Effector memory CD4-positive, alpha-beta T cell (primary cell): ENCODE data around the gene KCND3.

Source experiments
- DNase-seq, 3 donors: peaks; one replicate each; pipeline ENCODE4 v3.0.0-alpha.2; 2020
- H3K27ac ChIP-seq: 2 replicates; pipeline ENCODE4 v1.7.0; 2013; ENCODE audit warnings: mild to moderate bottlenecking, low read length, moderate library complexity; ENCODE audit not compliant: insufficient read depth, poor library complexity, severe bottlenecking
- H3K27me3 ChIP-seq: replicated peaks from 2 replicates; pipeline ENCODE4 v1.7.0; 2013; ENCODE audit warnings: mild to moderate bottlenecking, low read length; ENCODE audit not compliant: insufficient read depth, control insufficient read depth, poor library complexity, severe bottlenecking
- H3K36me3 ChIP-seq: 2 replicates; pipeline ENCODE4 v1.7.0; 2013; ENCODE audit warnings: mild to moderate bottlenecking, low read length, moderate library complexity; ENCODE audit not compliant: control insufficient read depth, insufficient read depth
- H3K4me1 ChIP-seq: 2 replicates; pipeline ENCODE4 v1.7.0; 2013; ENCODE audit warnings: low read length, mild to moderate bottlenecking; ENCODE audit not compliant: control insufficient read depth, insufficient read depth, poor library complexity, severe bottlenecking
- H3K4me3 ChIP-seq: 2 replicates; pipeline ENCODE4 v1.7.0; 2013; ENCODE audit warnings: low read length, low read depth, mild to moderate bottlenecking; ENCODE audit not compliant: insufficient read depth, poor library complexity, severe bottlenecking
- H3K9me3 ChIP-seq: 2 replicates; pipeline ENCODE4 v1.7.0; 2013; ENCODE audit warnings: mild to moderate bottlenecking, low read length, moderate library complexity; ENCODE audit not compliant: control insufficient read depth

Gene KCND3

DNA sequence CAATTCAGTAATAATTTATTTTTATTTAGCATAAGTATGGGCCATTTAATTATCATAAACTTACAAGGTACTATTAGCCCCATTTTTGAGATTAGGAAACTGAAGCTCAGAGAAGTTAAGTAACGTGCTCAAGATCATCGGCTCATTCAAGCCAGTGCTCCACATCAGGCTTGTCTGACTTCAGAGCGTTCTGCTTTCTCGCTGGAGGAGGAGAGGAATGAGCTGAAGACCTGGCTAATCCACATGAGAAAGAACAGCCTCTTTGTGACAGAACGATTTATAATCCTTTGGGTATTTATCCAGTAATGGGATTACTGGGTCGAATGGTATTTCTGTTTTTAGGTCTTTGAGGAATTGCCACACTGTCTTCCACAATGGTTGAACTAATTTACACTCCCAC lies 194.1 kb downstream of the KCND3 start:
- no peaks in the 10 kb centered on the region for H3K4me1 ChIP-seq
- no peak overlapping the region for H3K27ac ChIP-seq
- H3K27me3 ChIP-seq, result no peaks in the 10 kb centered on the region
- no peaks in the 10 kb centered on the region for H3K36me3 ChIP-seq
- no peaks in the 10 kb centered on the region for H3K9me3 ChIP-seq
- DNase-seq, result no peak
- H3K4me3 ChIP-seq, result no peak overlapping the region

DNA sequence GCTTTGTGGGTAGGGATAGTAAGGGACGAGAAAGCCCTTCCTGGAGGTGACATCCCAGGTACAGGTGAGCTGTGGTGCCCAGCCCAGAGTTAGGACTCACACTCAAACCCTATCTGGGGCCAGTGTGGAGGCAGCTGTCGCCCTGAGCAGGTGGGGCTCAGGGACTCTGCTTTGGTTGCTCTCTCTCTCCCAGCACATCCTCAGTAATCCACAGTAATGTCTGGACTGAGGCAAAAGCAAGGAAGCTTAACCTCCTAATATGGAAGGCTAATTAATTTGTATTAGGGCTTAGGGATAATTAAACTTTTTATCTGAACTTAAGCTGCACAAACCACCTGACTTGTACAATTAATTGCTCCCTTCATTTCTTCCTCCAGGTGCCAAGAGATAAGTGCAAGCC lies 195.5 kb downstream of the KCND3 start:
- no peak overlapping the region for H3K4me3 ChIP-seq
- H3K27me3 ChIP-seq, result no peaks in the 10 kb centered on the region
- no peaks in the 10 kb centered on the region for H3K36me3 ChIP-seq
- H3K4me1 ChIP-seq, result no peaks in the 10 kb centered on the region
- H3K27ac ChIP-seq, result no peak overlapping the region
- no peaks in the 10 kb centered on the region for H3K9me3 ChIP-seq
- no peak for DNase-seq

DNA sequence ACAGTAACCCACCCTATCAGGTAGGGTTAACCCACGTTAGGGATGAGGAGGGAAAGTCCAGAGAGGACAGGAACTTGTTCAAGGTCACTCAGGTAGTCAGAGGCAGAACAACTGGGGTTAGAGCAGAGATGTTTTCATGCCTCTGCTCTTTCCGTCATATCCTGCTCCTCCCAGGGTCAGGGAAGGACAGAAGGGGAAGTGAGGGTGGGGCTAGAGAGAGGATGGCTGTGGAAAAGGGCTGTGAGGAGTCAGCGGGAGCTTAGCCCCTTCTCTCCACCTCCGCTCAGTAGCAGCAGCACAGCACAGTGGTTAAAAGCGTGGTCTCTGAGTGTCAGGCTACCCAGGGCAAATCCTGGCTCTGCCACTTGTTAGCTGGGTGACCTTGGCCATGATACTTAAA lies 197.2 kb downstream of the KCND3 start:
- H3K4me3 ChIP-seq, result no peak overlapping the region
- no peak for DNase-seq
- H3K27me3 ChIP-seq, result no peaks in the 10 kb centered on the region
- no peak overlapping the region for H3K27ac ChIP-seq
- no peaks in the 10 kb centered on the region for H3K36me3 ChIP-seq
- no peaks in the 10 kb centered on the region for H3K9me3 ChIP-seq
- H3K4me1 ChIP-seq, result no peaks in the 10 kb centered on the region

DNA sequence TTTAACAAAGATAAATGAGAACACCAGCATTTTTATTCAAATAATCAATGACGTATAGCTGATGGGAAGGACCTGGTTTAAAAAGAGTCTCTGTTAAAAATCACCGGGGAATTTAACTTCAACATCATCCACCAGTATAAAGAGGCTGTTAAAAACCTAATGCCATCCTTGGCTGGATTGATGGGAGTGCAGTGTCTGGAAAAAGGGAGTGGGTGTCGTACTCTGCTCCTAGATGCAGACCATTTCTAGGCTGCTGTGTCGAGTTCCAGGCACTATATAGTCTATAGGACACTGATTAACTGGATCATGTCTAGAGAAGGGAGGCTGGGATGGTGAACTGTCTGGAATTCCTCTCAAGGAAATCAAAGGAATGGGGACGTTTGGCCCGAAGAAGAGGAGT lies 197.7 kb downstream of the KCND3 start:
- Histone ChIP-seq H3K4me1 (no peaks in the 10 kb centered on the region), H3K27me3 (no peaks in the 10 kb centered on the region), H3K27ac (no peak overlapping the region), H3K36me3 (no peaks in the 10 kb centered on the region), H3K4me3 (no peak overlapping the region), H3K9me3 (no peaks in the 10 kb centered on the region)
- DNase-seq, result no peak

DNA sequence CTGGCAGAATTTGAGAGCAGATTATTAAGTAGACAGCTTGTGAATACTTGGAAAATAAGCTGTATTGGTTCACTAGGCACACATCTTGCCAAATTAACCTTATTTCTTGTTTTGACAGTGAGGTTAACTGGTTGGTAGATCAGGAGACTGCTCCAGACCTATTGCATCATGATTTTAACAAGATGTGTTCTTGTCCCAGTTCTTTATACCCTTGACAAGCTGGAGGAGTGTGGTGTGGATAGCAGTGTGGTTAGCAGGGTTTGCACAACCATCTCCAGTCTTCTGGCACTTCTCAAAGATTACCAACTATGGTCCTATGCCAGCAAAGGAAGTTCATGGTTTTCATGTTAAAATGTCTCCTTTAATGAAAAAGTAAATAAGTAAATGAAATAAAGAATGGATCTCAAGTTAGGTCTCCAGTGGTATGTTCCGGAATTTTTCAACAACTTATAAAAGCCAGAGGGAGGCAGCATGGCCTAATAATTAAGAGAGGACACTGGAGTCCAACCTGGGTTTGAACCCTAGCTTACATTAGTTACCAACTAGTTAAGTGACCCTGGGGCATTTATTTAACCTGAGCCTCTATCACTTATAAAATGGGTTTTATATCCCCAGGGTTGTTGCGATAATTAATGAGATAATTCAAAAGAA lies 199.7 kb downstream of the KCND3 start:
- Histone ChIP-seq H3K4me1 (no peaks in the 10 kb centered on the region), H3K4me3 (no peak overlapping the region), H3K9me3 (no peaks in the 10 kb centered on the region), H3K27me3 (no peaks in the 10 kb centered on the region), H3K27ac (no peak overlapping the region), H3K36me3 (no peaks in the 10 kb centered on the region)
- no peak for DNase-seq

DNA sequence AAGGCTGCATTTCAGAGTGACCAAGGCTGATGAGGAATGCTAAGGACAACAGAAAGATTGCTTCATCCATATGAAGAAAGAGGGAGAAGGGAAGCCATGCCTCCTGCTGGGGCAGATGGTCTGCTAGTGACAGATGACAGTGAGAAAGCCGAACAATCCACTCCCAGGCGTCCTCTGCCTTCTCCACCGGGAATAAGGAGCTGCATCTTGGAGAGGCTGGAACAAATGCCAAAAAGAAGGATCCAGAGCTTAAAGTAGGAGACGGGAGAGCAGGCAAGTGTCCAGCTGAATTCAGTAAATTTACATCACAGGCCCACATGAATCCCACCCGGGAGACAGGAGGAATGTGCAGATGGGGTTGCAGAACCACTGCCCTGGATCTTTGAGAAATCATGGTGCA lies 200.3 kb downstream of the KCND3 start:
- Histone ChIP-seq H3K9me3 (no peaks in the 10 kb centered on the region), H3K4me1 (no peaks in the 10 kb centered on the region), H3K27ac (no peak overlapping the region), H3K27me3 (no peaks in the 10 kb centered on the region), H3K36me3 (no peaks in the 10 kb centered on the region), H3K4me3 (no peak overlapping the region)
- no peak for DNase-seq

DNA sequence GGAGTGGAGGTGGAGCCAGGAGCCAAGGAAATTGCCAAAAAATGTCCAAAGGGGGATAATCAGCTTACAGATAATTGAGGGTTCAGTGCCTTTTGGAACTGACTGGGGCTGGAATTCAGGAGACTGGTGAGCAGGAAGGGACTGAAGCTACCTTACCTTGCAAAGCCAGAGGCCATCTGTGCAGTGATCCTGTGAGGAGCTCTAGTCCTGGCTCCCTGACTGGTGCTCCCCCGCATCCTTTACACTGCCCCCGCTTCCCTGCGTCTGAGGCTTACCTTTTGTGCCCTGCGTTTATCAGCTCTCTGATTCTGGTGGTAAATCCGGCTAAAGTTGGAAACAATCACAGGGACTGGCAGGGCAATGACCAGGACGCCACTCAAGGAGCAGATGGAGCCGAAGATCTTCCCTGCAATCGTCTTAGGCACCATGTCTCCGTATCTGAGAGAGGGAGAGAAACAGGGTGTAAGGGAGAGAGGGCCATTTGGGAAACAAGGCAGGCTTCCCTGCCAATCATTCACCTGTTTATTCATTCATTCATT lies 202.7 kb downstream of the KCND3 start:
- Histone ChIP-seq H3K9me3 (no peaks in the 10 kb centered on the region), H3K27me3 (no peaks in the 10 kb centered on the region), H3K4me1 (no peaks in the 10 kb centered on the region), H3K4me3 (no peak overlapping the region), H3K36me3 (no peaks in the 10 kb centered on the region), H3K27ac (no peak overlapping the region)
- no peak for DNase-seq

DNA sequence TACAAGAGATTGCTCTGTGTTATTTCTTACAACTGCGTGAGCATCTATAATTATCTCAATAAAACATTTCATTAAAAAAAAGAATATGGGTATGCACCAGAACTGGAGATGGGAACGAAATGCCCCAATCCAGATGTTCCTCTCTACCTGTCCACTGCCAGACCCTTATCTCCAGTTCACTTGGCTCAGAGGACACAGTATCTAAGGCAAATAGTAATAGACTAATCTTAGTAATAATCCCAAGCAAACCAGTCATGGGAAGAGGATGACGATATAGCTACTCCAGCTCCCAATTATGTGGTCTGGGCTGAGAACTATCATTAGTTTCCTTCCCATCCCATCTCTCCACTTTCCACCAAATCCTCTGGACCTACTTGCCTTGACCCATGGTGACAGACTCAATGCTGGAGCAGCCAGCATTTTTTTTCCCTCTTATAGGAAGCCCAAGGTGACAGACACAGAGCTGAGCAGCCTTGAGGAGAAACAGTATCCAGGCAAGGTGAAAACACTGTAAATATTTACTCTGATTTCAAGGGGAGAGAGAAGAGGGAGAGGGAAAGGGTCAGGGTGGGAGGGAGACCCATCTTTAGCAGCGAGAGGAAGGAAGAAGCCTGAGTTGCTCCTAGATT lies 205.1 kb downstream of the KCND3 start:
- no peaks in the 10 kb centered on the region for H3K4me1 ChIP-seq
- no peak for DNase-seq
- H3K4me3 ChIP-seq, result no peak overlapping the region
- no peaks in the 10 kb centered on the region for H3K36me3 ChIP-seq
- H3K27me3 ChIP-seq, result no peaks in the 10 kb centered on the region
- no peaks in the 10 kb centered on the region for H3K9me3 ChIP-seq
- no peak overlapping the region for H3K27ac ChIP-seq

DNA sequence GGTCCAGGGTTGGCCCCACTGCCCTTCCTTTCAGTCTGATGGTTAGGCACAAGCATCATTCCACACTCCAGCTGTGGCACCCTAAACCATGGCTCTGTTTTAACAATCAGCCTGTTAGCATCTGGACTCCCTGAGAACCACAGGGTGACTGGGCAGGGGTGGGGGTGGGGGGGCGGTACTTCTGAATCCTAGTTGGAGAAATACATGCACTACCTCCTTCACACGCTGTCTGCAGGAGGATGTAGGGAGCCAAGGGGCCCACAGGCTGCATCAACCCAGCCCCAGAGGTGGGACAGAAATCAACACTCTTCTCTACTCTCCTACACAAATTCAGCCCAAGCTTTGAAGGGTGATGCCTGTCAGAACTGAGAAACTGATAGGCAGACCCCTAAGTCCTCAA lies 209.9 kb downstream of the KCND3 start:
- no peaks in the 10 kb centered on the region for H3K27me3 ChIP-seq
- H3K9me3 ChIP-seq, result no peaks in the 10 kb centered on the region
- no peaks in the 10 kb centered on the region for H3K36me3 ChIP-seq
- no peak for DNase-seq
- H3K4me3 ChIP-seq, result no peak overlapping the region
- H3K27ac ChIP-seq, result no peak overlapping the region
- H3K4me1 ChIP-seq, result no peaks in the 10 kb centered on the region

DNA sequence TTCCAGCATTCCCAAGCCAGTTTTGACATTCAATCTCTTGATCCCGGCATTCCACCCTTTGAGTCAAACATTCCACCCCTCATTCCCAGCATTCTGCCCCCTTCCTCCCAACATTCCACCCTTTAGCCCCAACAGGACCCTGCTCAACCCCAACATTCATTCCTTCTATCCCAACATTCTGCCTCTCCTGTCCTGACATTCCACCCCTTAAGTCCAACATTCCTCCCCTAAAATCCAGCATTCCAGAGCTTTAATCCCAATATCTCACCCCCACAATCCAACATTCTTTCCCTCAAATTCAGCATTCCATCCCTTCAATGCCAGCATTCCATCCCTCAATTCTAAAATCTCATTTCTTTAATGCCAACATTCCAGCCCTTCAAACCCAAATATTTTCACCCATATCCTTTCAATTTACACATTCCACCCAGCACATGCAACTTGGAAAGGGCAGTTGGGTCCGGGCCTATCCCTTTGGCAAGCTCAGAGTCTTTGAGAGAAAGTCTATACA lies 210.9 kb downstream of the KCND3 start:
- Histone ChIP-seq H3K27me3 (no peaks in the 10 kb centered on the region), H3K36me3 (no peaks in the 10 kb centered on the region), H3K9me3 (no peaks in the 10 kb centered on the region), H3K4me1 (no peaks in the 10 kb centered on the region), H3K27ac (no peak overlapping the region), H3K4me3 (no peak overlapping the region)
- DNase-seq, result no peak
